ENCODE results near the gene SELENOF. TPM values are rescaled to one million over a fixed set of nuclear protein-coding genes. Genes with fewer than 3 reads are reported as not detected.
A peak's percentile ranks its signal among the peaks of the same experiment; 100 is the strongest.

Gene SELENOF
- total RNA-seq, result 100 to 1,000 TPM in 2 of 4 donors, 10 to 100 TPM in 2; 32.0 to 130 (median 77.9) TPM

DNA sequence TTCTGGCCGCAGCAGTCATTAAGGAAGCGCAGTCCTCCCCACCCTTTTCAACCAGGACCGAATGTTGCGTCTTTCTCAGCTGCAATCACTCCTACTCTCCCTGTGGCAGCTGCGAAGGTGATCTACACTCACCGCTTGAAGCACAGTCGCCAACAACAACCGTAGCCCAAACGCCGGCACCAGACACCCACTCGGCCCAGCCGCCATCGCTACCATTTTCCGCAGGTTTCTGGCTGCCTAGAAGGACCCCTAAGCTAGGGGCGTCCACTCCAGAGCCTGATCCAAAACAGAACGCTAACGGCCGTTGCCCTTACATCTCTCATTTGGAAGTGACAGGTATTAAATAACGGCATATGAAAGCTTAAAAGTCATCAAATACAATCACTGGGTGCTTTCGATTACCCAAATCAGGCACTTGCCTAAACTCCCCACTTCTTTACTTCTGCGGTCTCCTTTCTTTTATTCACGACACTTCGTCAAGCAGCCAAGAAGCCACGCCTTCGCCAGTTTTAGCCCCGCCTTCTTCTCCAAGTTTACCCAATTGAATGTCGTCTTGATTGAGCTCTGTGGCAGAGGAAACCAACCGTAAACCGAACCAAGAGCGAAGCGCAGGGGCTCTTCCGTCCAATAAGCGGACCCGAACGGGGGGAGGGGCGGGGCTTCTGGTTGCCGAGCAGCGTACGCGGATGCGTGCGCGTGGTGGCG lies at the start of gene SELENOF:
TSS of gene SELENOF (minus strand) at position 231 of the 705 bp plus-strand sequence. CDS start at position 216, 15 bp downstream.
- 0 to 1% methylated on average over 2 to 44 of the region's 44 CpGs for WGBS, 2 donors (ENCODE audit: low coverage in 1 of 2)
- no peak for TF ChIP-seq CTCF (IDR thresholded peaks at IDR 0.05)
- peak in 2 of 3 donors; percentile 21 to 58 for TF ChIP-seq POLR2AphosphoS5 (IDR thresholded peaks at IDR 0.05)
- TF ChIP-seq EP300 (IDR thresholded peaks at IDR 0.05; ENCODE audit: low read depth), result no peak
- TF ChIP-seq POLR2A (IDR thresholded peaks at IDR 0.05), result peak; percentile 46
- peak within 1 kb of the TSS; percentile 77 to 100 (median 96) for H3K4me3 ChIP-seq
- peak; percentile 99 for DNase-seq
- no peaks in the 10 kb centered on the region for H3K9me3 ChIP-seq
- H3K4me1 ChIP-seq, result peaks cover 12 to 34% (median 21%) of the 10 kb centered on the region in 4 donors
- in situ Hi-C loops (cut with MboI; ENCODE audit: low pct_ligation_motif_present in 1 of 4, low pct_unique_long_range_greater_than_20kb in 1 of 4, low sequenced_read_pairs in 3 of 4), result loop anchor here in 1 of 4 donors (25.0 kb wide), 1 partner anchor 202 kb away; the partner anchor contains the start of gene SH3GLB1
- no peaks in the 10 kb centered on the region for H3K27me3 ChIP-seq
- intact Hi-C loops (cut with DNase I; ENCODE audit: low total_unique reads), result no loop called here
- peak within 1 kb of the TSS; percentile 89 to 96 (median 92) for H3K27ac ChIP-seq
- H3K36me3 ChIP-seq, result peaks cover 0 to 5% (median 0%) of the 10 kb centered on the region in 4 donors

- Histone ChIP-seq H3K36me3 (no peaks in the 10 kb centered on the region), H3K9me3 (no peaks in the 10 kb centered on the region), H3K4me1 (peaks cover 0 to 6% (median 0%) of the 10 kb centered on the region in 4 donors), H3K4me3 (no peak overlapping the region), H3K27ac (no peak overlapping the region), H3K27me3 (no peaks in the 10 kb centered on the region)
- in situ Hi-C loops (cut with MboI; ENCODE audit: low pct_ligation_motif_present in 1 of 4, low pct_unique_long_range_greater_than_20kb in 1 of 4, low sequenced_read_pairs in 3 of 4), result loop anchor here in 3 of 4 donors (10.0 to 25.0 kb wide), 2 partner anchors 116 to 123 kb away; no protein-coding TSS in a partner anchor
- DNase-seq, result no peak
- intact Hi-C loops (cut with DNase I; ENCODE audit: low total_unique reads), result no loop called here
- no peak for TF ChIP-seq CTCF (IDR thresholded peaks at IDR 0.05)
- no peak for TF ChIP-seq POLR2AphosphoS5 (IDR thresholded peaks at IDR 0.05)
- TF ChIP-seq EP300 (IDR thresholded peaks at IDR 0.05; ENCODE audit: low read depth), result no peak
- no peak for TF ChIP-seq POLR2A (IDR thresholded peaks at IDR 0.05)
These were observed 46.6 kb upstream of the SELENOF start for GRCh38 chr1:86960548-86960947.

GRCh38 chr1:86957221-86957620 lies 43.3 kb upstream of the SELENOF start:
- in situ Hi-C loops (cut with MboI; ENCODE audit: low pct_ligation_motif_present in 1 of 4, low pct_unique_long_range_greater_than_20kb in 1 of 4, low sequenced_read_pairs in 3 of 4) (loop anchor here in 3 of 4 donors (10.0 to 25.0 kb wide), 2 partner anchors 112 to 120 kb away; no protein-coding TSS in a partner anchor), intact Hi-C loops (cut with DNase I; ENCODE audit: low total_unique reads) (loop anchor here (10.0 kb wide), 1 partner anchor 122 kb away; no protein-coding TSS in a partner anchor)
- Histone ChIP-seq H3K27ac (no peak overlapping the region), H3K4me1 (peaks cover 0 to 6% (median 0%) of the 10 kb centered on the region in 4 donors), H3K9me3 (no peaks in the 10 kb centered on the region), H3K4me3 (no peak overlapping the region), H3K27me3 (no peaks in the 10 kb centered on the region), H3K36me3 (no peaks in the 10 kb centered on the region)
- TF ChIP-seq POLR2AphosphoS5 (IDR thresholded peaks at IDR 0.05) (no peak), CTCF (IDR thresholded peaks at IDR 0.05) (no peak)
- DNase-seq, result no peak

GRCh38 chr1:86956221-86956620 lies 42.3 kb upstream of the SELENOF start:
- H3K36me3 ChIP-seq, result no peaks in the 10 kb centered on the region
- in situ Hi-C loops (cut with MboI; ENCODE audit: low pct_ligation_motif_present in 1 of 4, low pct_unique_long_range_greater_than_20kb in 1 of 4, low sequenced_read_pairs in 3 of 4), result loop anchor here in 3 of 4 donors (10.0 to 25.0 kb wide), 2 partner anchors 111 to 119 kb away; no protein-coding TSS in a partner anchor
- DNase-seq, result no peak
- H3K27me3 ChIP-seq, result no peaks in the 10 kb centered on the region
- no peaks in the 10 kb centered on the region for H3K9me3 ChIP-seq
- no peak for TF ChIP-seq CTCF (IDR thresholded peaks at IDR 0.05)
- TF ChIP-seq POLR2A (IDR thresholded peaks at IDR 0.05), result no peak
- TF ChIP-seq EP300 (IDR thresholded peaks at IDR 0.05; ENCODE audit: low read depth), result no peak
- no peak for TF ChIP-seq POLR2AphosphoS5 (IDR thresholded peaks at IDR 0.05)
- no peak overlapping the region for H3K27ac ChIP-seq
- H3K4me3 ChIP-seq, result no peak overlapping the region
- peaks cover 0 to 6% (median 0%) of the 10 kb centered on the region in 4 donors for H3K4me1 ChIP-seq
- intact Hi-C loops (cut with DNase I; ENCODE audit: low total_unique reads), result loop anchor here (10.0 kb wide), 1 partner anchor 121 kb away; no protein-coding TSS in a partner anchor
